Measurements from ENCODE around the gene CTNNA1.

DNA sequence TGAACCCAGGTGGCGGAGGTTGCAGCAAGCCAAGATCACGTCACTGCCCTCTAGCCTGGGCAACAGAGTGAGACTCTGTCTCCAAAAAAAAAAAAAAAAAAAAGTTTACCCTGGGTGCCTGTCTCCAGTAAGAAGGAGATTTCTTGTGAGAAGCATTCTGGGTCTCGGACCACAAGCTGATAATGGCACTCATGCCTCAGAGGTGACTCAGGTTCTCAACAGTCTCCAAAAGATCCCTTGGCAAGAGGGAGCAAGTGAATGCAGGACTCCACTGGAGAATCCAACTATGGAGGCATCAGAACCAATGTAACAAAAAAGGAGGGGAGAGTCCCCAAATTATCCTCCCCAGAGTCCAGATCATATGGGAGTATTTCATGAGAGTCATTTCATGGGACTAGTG lies 227.9 kb downstream of the CTNNA1 start:
- TF ChIP-seq, protein P1, sequence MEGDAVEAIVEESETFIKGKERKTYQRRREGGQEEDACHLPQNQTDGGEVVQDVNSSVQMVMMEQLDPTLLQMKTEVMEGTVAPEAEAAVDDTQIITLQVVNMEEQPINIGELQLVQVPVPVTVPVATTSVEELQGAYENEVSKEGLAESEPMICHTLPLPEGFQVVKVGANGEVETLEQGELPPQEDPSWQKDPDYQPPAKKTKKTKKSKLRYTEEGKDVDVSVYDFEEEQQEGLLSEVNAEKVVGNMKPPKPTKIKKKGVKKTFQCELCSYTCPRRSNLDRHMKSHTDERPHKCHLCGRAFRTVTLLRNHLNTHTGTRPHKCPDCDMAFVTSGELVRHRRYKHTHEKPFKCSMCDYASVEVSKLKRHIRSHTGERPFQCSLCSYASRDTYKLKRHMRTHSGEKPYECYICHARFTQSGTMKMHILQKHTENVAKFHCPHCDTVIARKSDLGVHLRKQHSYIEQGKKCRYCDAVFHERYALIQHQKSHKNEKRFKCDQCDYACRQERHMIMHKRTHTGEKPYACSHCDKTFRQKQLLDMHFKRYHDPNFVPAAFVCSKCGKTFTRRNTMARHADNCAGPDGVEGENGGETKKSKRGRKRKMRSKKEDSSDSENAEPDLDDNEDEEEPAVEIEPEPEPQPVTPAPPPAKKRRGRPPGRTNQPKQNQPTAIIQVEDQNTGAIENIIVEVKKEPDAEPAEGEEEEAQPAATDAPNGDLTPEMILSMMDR (IDR thresholded peaks at IDR 0.05), result no peak
- TF ChIP-seq POLR2A (IDR thresholded peaks at IDR 0.05), result no peak

Measured in thyroid gland (tissue), 4 donors.